Duodenal mucosa (tissue), 2 donors: Measurements from ENCODE around the gene ZNF365.
"Not testable (repeated sequence)": the region's sequence is repeated elsewhere in the genome, so short reads cannot be mapped to it uniquely, and the experiment has no call there.

ENCODE experiments used
- H3K27ac ChIP-seq: one replicate; pipeline ENCODE4 v1.7.0; 2013; ENCODE audit warnings: low read depth, low read length
- H3K27me3 ChIP-seq, 2 donors: one replicate each; pipeline ENCODE4 v1.7.0; 2013; ENCODE audit warnings: low read length in 2 of 2, control low read depth in 1 of 2; ENCODE audit not compliant: insufficient read depth in 2 of 2, control insufficient read depth in 1 of 2
- H3K36me3 ChIP-seq, 2 donors: one replicate each; pipeline ENCODE4 v1.7.0; 2013; ENCODE audit warnings: low read length in 2 of 2, control low read depth in 1 of 2; ENCODE audit not compliant: insufficient read depth in 2 of 2, control insufficient read depth in 1 of 2
- H3K4me1 ChIP-seq, 2 donors: one replicate each; pipeline ENCODE4 v1.7.0; 2013; ENCODE audit warnings: low read length in 2 of 2, control low read depth in 1 of 2; ENCODE audit not compliant: insufficient read depth in 2 of 2, control insufficient read depth in 1 of 2
- H3K4me3 ChIP-seq, 2 donors: one replicate each; pipeline ENCODE4 v1.7.0; 2013; ENCODE audit warnings: low read length in 2 of 2, low read depth in 1 of 2
- H3K9ac ChIP-seq, 2 donors: one replicate each; pipeline ENCODE4 v1.7.0; 2013; ENCODE audit warnings: low read length in 2 of 2, low read depth in 1 of 2
- H3K9me3 ChIP-seq, 2 donors: one replicate each; pipeline ENCODE4 v1.7.0; 2013; ENCODE audit warnings: low read length in 2 of 2, control low read depth in 1 of 2; ENCODE audit not compliant: control insufficient read depth in 1 of 2

Gene ZNF365

DNA sequence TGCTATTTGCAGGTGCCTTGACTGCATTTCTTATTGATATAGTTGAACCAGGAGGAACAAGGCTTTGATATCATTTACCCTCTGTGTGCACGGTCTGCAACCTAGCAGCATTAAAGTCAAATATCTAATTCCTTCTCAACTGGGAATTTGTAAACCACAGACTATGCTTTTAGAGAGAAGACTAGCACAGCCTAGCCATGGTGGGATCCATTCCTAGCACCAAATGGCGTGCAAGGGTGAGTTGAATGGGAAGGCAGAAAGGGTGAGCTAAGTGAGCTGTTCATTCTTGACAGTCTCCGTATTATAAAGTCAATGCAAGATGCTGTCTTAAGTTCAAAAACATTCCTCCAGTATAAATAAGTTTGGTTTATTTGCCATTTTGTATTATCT is 2.9 kb downstream of the ZNF365 start:
- peaks cover 0 to 2% of the 10 kb centered on the region in 2 donors for H3K4me1 ChIP-seq
- H3K27me3 ChIP-seq, result peaks cover 13 to 19% of the 10 kb centered on the region in 2 donors
- no peaks in the 10 kb centered on the region for H3K36me3 ChIP-seq
- no peak overlapping the region for H3K4me3 ChIP-seq
- H3K9ac ChIP-seq, result no peak overlapping the region
- no peaks in the 10 kb centered on the region for H3K9me3 ChIP-seq
- H3K27ac ChIP-seq, result no peak overlapping the region

DNA sequence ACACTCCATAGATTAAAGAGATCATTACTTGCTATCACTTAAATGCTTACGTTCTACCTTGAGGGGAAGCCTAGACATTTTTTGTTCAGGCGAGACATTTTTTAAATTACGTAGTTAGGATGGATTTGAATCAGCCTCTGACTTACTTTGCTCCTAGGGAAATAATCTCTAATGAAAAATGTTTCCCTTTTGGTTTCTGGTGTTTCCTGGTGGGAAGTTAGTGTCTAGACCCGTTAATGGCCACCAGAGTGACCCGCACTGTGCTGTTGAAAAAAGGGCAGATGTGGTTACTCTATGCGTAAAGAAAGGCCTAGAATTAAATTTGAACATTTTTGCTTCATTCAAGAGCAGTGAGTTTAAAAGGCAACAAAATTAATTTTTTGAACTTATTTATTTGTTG is 3.8 kb downstream of the ZNF365 start:
- H3K27me3 ChIP-seq, result peaks cover 13 to 19% of the 10 kb centered on the region in 2 donors
- no peak overlapping the region for H3K4me3 ChIP-seq
- H3K4me1 ChIP-seq, result peaks cover 0 to 2% of the 10 kb centered on the region in 2 donors
- no peaks in the 10 kb centered on the region for H3K9me3 ChIP-seq
- H3K36me3 ChIP-seq, result no peaks in the 10 kb centered on the region
- no peak overlapping the region for H3K27ac ChIP-seq
- no peak overlapping the region for H3K9ac ChIP-seq

DNA sequence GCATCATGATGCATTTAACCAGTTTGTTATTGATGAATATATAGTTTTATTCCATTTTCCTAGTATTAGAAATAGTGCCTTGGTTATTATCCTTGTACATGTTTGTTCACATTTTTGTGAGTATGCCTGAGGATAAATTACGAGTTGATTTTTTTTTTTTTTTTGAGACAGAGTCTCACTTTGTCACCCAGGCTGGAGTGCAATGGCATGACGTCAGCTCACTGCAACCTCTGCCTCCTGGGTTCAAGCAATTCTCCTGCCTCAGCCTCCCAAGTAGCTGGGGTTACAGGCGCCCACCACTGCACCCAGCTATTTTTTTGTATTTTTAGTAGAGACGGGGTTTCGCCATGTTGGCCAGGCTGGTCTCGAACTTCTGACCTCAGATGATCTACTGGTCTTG is 4.7 kb downstream of the ZNF365 start:
- H3K27me3 ChIP-seq, result peaks cover 9 to 14% of the 10 kb centered on the region in 2 donors
- H3K4me1 ChIP-seq, H3K36me3 ChIP-seq, H3K9ac ChIP-seq, H3K9me3 ChIP-seq, H3K4me3 ChIP-seq, H3K27ac ChIP-seq: not testable (repeated sequence)

DNA sequence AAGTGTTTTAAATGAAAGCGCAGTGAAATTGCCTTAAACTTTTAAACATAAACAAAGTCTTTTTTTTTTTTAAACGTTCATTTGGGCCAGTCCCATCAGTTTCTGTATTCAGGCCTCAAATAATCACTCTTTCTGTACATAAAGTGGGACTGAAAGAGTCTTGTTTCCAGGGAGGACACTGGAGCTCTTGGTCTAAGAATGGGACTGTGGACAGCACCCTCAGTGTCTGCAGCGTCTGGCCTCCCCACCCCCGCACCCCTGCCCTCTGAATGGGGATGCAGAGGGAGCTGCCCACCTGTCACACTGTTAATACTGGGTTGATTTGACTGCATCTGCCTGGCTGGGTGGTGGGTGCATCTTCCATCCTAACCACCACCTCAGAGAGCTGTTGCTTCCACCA is 5.2 kb downstream of the ZNF365 start:
- Histone ChIP-seq H3K36me3 (no peaks in the 10 kb centered on the region), H3K9me3 (no peaks in the 10 kb centered on the region), H3K9ac (no peak overlapping the region), H3K27ac (no peak overlapping the region), H3K4me3 (no peak overlapping the region), H3K27me3 (peaks cover 8 to 11% of the 10 kb centered on the region in 2 donors), H3K4me1 (no peaks in the 10 kb centered on the region)

DNA sequence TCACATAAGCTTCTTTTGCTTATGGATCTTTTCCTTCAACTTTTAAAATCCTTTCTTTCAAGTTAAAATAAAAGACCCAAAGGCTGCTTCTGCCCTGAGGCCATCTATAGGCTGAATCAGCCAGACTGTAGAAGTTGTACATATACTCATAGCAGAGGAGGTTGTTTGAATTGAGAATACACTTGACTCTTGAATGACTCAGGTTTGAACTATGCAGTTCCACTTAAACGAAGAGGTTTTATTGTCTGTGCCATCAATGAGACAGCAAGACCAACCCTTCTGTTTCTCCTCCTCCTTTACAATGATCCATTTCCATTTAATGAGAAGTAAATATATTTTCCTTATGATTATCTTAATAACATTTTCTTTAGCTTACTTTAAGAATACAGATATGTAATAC is 5.8 kb downstream of the ZNF365 start:
- peaks cover 1 to 5% of the 10 kb centered on the region in 2 donors for H3K27me3 ChIP-seq
- no peaks in the 10 kb centered on the region for H3K36me3 ChIP-seq
- H3K9me3 ChIP-seq, result no peaks in the 10 kb centered on the region
- H3K4me1 ChIP-seq, result no peaks in the 10 kb centered on the region
- H3K9ac ChIP-seq, result no peak overlapping the region
- H3K4me3 ChIP-seq, result no peak overlapping the region
- no peak overlapping the region for H3K27ac ChIP-seq

DNA sequence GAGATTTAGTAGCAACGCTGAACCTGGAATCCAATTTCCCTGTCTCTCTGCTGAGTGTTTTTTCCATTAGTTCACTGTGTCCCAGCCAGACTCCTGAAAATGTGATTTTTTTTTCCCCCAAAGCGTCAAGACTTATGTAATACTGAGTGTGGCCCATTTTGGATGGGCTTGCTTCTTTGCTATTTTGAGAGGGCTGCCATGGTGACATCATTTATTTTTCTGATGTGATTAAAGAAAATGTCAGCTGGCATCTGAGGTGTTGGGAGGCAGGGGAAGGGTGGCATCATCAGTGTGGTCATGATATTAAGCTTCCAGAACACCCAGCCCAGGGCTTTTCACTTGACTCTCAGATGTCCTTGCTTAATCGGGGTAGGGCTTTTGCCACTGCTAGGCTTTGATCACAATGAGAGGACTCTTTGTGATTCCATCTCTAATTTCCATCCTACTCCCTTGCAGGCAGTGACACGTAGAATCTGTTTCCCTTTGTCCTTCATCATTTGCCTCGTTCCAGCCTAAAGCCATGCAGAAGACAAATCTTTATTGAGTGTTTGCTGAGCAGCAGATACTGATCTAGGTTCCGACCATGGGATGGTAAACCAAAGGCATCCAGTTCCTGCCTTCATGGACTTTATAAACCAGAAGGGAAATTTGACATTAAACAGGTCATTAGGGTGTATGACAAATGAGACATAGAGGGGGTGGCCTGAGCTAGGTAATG is 7.4 kb downstream of the ZNF365 start:
- no peaks in the 10 kb centered on the region for H3K9me3 ChIP-seq
- H3K9ac ChIP-seq, result no peak overlapping the region
- no peaks in the 10 kb centered on the region for H3K36me3 ChIP-seq
- no peaks in the 10 kb centered on the region for H3K4me1 ChIP-seq
- H3K4me3 ChIP-seq, result no peak overlapping the region
- H3K27me3 ChIP-seq, result no peaks in the 10 kb centered on the region
- no peak overlapping the region for H3K27ac ChIP-seq

DNA sequence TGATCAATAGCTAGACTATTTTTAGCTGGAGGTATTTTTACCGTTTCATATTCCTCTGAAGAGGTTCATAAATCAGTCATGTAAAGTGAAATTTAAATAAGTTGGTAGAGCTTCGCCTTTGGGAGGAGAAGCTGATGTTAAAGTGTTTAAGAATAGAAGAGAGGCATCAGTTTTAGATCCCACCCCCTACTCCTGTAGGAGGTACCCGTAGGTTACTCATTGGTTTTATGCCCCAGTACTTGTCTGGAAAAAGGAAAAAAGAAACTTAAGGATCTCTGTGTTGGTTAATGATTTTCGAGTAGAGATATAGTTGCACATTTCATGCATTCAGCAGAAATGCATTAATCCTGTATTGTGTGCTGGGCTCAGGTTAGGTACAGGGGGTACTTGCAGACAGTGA is 8.7 kb downstream of the ZNF365 start:
- Histone ChIP-seq H3K27me3 (no peaks in the 10 kb centered on the region), H3K36me3 (no peaks in the 10 kb centered on the region), H3K9me3 (no peaks in the 10 kb centered on the region), H3K4me3 (no peak overlapping the region), H3K9ac (no peak overlapping the region), H3K4me1 (no peaks in the 10 kb centered on the region), H3K27ac (no peak overlapping the region)

DNA sequence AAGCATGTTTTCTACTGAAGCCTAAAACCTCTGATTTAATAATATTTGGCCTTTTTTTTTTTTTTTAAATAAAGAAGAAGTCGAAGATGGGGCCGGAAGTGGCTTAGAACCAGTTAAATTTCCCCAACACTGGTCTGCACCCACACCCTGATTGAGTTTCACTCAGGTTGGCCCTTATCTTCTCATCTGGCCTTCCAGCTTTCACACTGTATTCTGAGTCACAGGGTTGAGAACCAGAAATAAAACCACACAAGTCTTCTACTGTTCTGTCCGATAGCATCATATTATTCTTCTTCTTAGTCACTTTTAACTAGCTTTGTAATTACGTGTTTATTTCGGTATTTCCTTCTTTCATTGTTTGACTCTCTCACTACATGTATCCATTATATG is 9.9 kb downstream of the ZNF365 start:
- H3K9me3 ChIP-seq, result no peaks in the 10 kb centered on the region
- H3K27me3 ChIP-seq, result no peaks in the 10 kb centered on the region

DNA sequence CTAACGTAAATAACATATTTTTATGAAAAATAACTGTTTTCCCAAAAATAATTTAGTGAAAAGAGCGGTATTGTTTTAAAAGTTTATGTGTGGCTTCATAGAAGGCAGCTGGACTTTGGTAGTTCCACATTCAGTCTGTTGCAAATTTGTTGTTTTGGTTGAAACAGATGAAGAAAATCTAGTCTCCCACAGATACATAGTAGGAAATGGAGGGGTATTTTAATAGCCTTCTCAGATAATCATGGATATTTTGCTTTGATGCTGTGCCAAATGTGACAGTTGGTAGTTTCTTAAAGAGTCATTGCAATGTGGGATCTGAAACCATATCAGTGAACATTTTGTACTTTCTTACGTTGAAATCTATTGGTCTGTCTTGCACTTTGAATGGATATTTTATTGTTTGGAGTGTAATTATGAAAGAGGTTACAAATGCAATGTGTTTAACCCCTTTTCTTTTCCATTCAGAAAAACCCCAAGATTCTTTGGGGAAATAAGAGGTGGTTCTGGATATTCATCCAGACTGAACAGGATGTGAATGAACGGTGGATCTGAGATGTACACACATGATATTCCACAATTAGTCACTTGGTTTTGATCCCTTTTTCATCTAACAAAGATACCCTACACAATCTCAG is 10.4 kb downstream of the ZNF365 start:
- Histone ChIP-seq H3K36me3 (no peaks in the 10 kb centered on the region), H3K9me3 (no peaks in the 10 kb centered on the region), H3K9ac (no peak overlapping the region), H3K4me1 (no peaks in the 10 kb centered on the region), H3K27me3 (no peaks in the 10 kb centered on the region), H3K4me3 (no peak overlapping the region), H3K27ac (no peak overlapping the region)

More for the DNA sequence above, 9.9 kb downstream of the ZNF365 start:
- Histone ChIP-seq H3K4me1 (no peaks in the 10 kb centered on the region), H3K9ac (no peak overlapping the region), H3K4me3 (no peak overlapping the region), H3K36me3 (no peaks in the 10 kb centered on the region), H3K27ac (no peak overlapping the region)

DNA sequence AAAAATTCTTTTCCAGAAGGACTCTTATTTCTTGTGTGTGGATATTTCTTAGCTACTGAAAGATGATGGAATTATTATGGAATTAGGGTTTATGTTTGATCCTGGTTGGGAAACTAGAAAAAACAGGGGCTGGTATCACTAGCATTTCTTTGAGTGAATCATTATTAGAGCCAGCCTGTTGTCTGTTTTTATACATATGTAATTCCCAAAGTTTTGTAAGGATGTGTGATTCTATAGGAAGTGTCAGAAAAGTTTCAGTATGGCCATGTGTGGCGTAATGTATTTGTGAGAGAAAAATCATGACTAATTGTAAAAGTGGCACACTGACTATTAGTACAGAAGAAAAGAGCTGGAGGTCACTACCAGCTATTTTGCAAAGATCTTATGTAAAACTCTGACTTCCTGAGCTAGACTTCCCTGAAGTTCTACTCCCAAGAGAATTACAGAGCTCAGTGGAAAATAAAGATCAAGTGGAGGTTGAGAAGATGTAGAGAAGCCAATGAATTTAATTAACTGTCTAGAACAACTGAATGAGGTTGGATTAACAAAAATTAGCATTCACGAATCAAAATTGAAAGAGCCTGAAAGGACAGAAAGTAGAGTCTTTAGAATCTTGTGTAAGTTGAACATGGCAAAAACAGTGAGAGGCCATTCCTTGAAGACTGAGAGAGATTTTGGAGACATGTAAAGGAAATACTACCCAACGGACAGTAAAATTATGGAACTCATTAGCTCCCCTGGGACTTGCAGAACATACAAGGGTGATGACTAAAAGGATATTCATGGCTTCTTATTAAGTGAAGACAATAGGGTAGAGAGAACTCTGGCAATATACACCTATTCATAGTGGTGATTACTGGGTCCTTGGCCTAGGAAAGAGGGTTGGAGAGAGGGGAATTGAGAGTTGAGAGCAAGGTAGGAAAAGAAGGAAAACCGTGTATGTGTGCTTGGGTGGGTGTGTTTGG is 12.5 kb downstream of the ZNF365 start:
- Histone ChIP-seq H3K36me3 (no peaks in the 10 kb centered on the region), H3K4me1 (no peaks in the 10 kb centered on the region)

More for the DNA sequence above, 12.5 kb downstream of the ZNF365 start:
- Histone ChIP-seq H3K27me3 (no peaks in the 10 kb centered on the region), H3K9ac (no peak overlapping the region), H3K27ac (no peak overlapping the region), H3K9me3 (no peaks in the 10 kb centered on the region), H3K4me3 (no peak overlapping the region)
